Stomach (tissue), 4 donors: ENCODE data around the gene MASP2.

Experiments
- POLR2AphosphoS5 ChIP-seq, 3 donors: sonication (generic); formaldehyde crosslinking; IDR thresholded peaks; one replicate each; pipeline ENCODE4 v1.6.1; 2016; ENCODE audit warnings: antibody characterized with exemption in 3 of 3
- TF ChIP-seq, protein P1 (sequence below), 7 experiments: fragments of 450-650 bp in 4 of 7; fragments of 200-600 bp in 3 of 7; sonication (generic) in 3 of 7; IDR thresholded peaks; one replicate each; pipeline ENCODE4 v1.5.1; 2016 to 2019; ENCODE audit warnings: antibody characterized with exemption in 7 of 7, control low read depth in 2 of 7, mild to moderate bottlenecking in 1 of 7

DNA sequence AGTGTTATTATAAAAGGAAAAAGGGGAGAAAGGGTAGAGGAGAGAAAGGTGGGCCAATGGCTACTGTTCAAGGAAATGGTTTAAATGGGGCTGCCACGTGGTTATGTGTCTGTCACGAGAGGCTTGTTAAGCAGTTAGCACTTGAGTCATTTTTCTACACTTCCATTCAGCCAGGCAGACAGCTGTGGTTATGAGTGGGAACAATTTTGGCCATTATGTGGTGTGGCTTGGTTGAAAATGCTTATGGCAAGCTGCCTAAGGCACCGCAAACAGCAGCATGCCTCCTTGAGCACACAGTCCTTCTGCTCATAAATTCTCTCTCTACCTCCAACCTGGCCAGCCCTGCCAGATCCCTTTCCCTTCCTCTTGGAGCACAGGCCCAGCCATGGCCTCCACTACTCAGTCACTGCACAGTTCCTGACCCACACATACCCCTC, 15.9 kb upstream of the MASP2 start:
- TF ChIP-seq, protein P1, sequence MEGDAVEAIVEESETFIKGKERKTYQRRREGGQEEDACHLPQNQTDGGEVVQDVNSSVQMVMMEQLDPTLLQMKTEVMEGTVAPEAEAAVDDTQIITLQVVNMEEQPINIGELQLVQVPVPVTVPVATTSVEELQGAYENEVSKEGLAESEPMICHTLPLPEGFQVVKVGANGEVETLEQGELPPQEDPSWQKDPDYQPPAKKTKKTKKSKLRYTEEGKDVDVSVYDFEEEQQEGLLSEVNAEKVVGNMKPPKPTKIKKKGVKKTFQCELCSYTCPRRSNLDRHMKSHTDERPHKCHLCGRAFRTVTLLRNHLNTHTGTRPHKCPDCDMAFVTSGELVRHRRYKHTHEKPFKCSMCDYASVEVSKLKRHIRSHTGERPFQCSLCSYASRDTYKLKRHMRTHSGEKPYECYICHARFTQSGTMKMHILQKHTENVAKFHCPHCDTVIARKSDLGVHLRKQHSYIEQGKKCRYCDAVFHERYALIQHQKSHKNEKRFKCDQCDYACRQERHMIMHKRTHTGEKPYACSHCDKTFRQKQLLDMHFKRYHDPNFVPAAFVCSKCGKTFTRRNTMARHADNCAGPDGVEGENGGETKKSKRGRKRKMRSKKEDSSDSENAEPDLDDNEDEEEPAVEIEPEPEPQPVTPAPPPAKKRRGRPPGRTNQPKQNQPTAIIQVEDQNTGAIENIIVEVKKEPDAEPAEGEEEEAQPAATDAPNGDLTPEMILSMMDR (IDR thresholded peaks at IDR 0.05), result no peak
- no peak for TF ChIP-seq POLR2AphosphoS5 (IDR thresholded peaks at IDR 0.05)
